ENCODE measurements around the gene IL22.
A peak's percentile ranks its signal among the peaks of the same experiment; 100 is the strongest.

IL22 gene

GRCh38 chr12:68263366-68263765, 10.0 kb upstream of the IL22 start:
- no peak for DNase-seq

- DNase-seq, result no peak
Measured at GRCh38 chr12:68261896-68262295, 8.5 kb upstream of the IL22 start.

GRCh38 chr12:68260153-68260552, 6.7 kb upstream of the IL22 start:
- no peak for DNase-seq

GRCh38 chr12:68259318-68259940, 6.0 kb upstream of the IL22 start:
- no peak for DNase-seq

- DNase-seq, result no peak
Measured at GRCh38 chr12:68252077-68252476, 1.3 kb downstream of the IL22 start.

GRCh38 chr12:68250454-68250853, 3.0 kb downstream of the IL22 start:
- DNase-seq, result no peak

- no peak for DNase-seq
Measured at GRCh38 chr12:68247785-68248184, 5.6 kb downstream of the IL22 start.

- no peak for DNase-seq
Measured at GRCh38 chr12:68246350-68246749, 7.1 kb downstream of the IL22 start.

- no peak for DNase-seq
Measured at GRCh38 chr12:68245180-68246021, 8.0 kb downstream of the IL22 start.

- no peak for DNase-seq
Measured at GRCh38 chr12:68242777-68243176, 10.6 kb downstream of the IL22 start.

GRCh38 chr12:68240975-68241374, 12.4 kb downstream of the IL22 start:
- DNase-seq, result no peak

GRCh38 chr12:68240079-68240478, 13.3 kb downstream of the IL22 start:
- no peak for DNase-seq

- no peak for DNase-seq
Measured at GRCh38 chr12:68239309-68239982, 14.0 kb downstream of the IL22 start.

- DNase-seq, result no peak
Measured at GRCh38 chr12:68237619-68238018, 15.8 kb downstream of the IL22 start.

GRCh38 chr12:68237078-68237477, 16.3 kb downstream of the IL22 start:
- no peak for DNase-seq

- DNase-seq, result peak; percentile 2
Measured at GRCh38 chr12:68236421-68237059, 16.9 kb downstream of the IL22 start.

- DNase-seq, result no peak
Measured at GRCh38 chr12:68235576-68235975, 17.8 kb downstream of the IL22 start.

- no peak for DNase-seq
Measured at GRCh38 chr12:68234140-68234539, 19.3 kb downstream of the IL22 start.

GRCh38 chr12:68233498-68233897, 19.9 kb downstream of the IL22 start:
- no peak for DNase-seq

GRCh38 chr12:68231691-68232090, 21.7 kb downstream of the IL22 start:
- DNase-seq, result no peak

GRCh38 chr12:68231229-68231628, 22.2 kb downstream of the IL22 start:
- DNase-seq, result no peak

GRCh38 chr12:68229956-68230355, 23.4 kb downstream of the IL22 start:
- no peak for DNase-seq

GRCh38 chr12:68227356-68227755, 26.0 kb downstream of the IL22 start:
- no peak for DNase-seq

All from effector CD8-positive, alpha-beta T cell (primary cell).